ENCODE results near the gene SERPINB11.
"Not testable (repeated sequence)": the region's sequence is repeated elsewhere in the genome, so short reads cannot be mapped to it uniquely, and the experiment has no call there.

SERPINB11 gene

DNA sequence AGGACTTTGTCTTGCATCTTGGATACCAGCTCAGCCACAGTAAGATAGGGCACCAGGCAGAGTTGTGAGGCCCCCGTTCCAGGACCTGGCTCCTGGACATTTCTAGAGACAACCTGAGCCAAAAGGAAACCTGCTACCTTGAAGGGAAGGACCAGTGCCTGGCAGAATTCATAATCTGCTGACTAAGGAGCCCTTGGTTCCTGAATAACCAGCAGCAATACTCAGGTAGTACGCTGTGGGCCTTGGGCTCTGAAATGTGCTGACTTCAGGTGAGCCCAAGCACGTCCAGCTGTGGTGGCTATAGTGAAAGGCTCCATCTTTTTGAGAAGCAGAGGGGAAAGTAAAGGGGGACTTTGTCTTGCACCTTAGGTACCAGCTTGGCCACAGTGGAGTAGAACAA, 28.5 kb downstream of the SERPINB11 start:
- FAIRE-seq = no peak

DNA sequence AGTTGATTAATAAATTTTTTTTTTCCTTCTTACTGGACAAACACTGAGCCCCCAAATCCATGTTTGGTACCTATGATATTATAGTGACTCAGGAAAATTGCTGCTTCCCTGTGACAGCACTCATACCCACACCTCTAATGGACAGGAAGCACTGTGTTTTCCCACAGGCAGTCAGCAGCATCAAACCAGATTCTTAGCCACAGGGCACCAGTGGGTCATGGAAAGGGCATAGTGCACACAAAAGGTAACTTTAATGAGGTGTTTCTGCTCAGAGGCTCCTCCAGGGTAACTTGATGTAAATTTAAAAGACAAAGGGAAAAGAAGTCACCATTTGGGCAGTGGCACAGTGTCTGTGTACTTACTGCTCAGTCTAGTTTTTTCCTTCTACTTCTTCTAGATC, 34.1 kb downstream of the SERPINB11 start:
- no peak for FAIRE-seq

DNA sequence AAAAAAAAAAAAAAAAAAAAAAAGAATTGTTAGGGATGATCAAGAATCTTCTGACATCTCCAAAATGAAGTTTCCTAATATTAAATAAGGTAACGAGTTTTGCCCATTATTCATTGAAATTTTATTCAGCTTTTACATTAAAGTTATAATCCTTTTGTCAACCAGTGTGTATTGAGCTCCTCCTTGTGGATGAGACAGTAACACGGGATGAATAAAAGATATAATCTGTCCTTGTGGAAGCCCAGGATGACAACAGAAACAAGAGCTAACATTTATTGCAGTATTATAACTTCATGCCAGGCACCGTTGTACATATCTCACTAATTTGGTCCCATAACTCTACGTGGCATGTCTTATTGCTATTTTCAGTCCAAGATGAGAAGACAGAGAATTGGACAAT, 39.0 kb downstream of the SERPINB11 start:
- FAIRE-seq = no peak

DNA sequence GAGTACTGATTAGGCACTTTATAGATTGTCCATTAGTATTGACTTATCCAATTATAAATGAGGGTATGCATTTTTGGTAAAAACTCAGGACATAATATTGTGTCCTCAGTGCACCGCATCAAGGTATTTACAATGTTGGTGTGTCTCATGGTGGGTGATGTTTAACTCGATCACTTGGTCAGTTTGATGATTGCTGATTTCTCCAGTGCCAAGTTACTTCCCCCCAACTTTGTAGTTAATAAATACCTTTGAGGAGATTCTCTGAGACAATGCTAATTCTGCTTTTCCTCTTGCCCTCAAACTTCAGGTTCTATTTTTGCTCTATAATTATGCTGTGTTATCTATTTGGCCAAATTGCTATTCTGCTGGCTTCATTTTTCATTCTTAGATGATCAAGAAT, 44.2 kb downstream of the SERPINB11 start:
- no peak for FAIRE-seq

DNA sequence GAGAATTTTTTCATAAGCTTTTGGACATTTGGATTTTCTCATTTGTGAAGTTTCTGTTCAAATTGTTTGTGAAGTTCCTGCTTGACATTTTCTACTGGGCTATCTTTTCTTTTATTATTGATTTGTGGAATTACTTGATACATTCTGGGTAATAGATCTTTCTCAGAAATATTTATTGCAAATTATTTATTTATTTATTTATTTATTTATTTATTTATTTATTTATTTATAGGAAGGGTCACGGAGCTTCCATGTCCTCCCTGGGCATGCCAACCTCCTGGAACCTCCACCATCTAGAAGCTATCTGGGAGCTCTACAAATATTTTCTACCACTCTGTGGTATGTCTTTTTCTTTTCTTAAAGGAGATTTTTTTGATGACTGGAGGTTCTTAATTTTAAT, 46.7 kb downstream of the SERPINB11 start:
- FAIRE-seq = no peak

DNA sequence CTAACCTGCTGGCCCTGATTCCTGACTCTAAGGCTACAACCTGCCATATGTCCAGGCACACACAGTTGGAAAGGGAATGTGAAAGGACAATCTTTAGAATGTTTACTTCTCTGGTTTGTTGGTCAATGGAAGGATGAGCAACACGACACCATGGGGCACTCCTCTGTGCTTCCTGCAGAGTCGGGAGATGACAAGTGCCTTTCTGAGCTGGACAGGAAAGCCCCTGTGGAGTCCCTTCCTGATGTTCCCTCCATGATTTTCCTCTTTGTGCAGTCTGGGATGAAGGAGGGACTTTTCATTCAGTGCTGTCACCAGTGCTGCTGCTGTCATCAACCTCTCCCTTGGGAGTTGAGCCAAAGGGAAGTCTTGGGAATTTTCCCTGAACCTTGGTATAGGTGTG, 49.9 kb downstream of the SERPINB11 start:
- FAIRE-seq = no peak

DNA sequence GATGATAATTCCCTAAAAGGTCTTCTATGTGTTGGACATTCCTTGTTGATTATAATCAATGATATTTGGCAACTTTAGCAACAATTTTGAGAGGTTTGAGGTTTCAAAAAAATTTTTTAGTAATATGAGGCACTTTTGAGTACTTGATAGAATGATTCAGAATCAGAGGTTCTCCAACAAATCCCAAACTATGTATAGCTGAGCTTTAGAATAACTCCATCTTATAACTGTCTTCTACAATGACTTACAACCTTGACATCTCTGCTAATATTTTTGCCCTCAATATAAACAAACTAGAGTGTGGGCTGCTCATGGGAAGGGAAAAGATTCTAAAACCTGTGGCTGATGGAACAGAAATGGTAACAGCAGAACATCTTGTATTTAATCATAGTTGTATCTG, 50.9 kb downstream of the SERPINB11 start:
- FAIRE-seq = no peak

DNA sequence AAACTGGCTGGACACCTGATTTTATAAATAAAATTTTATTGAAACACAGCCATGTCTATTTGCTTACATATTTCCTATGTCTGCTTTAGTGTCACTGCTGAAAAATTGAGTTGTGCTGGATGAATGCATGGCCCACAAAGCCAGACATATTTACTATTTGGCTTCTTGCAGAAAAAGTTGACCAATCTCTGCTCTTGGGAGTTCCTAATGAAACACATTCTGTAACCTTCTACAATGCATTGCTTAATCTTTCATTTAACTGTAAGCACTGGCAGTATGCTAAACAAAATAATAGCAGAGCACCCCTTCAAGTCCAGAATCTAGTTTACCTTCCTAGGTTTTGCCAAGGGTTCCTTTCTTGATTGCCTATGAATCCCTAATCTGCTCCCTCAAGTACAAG, 54.8 kb downstream of the SERPINB11 start:
- no peak for FAIRE-seq

DNA sequence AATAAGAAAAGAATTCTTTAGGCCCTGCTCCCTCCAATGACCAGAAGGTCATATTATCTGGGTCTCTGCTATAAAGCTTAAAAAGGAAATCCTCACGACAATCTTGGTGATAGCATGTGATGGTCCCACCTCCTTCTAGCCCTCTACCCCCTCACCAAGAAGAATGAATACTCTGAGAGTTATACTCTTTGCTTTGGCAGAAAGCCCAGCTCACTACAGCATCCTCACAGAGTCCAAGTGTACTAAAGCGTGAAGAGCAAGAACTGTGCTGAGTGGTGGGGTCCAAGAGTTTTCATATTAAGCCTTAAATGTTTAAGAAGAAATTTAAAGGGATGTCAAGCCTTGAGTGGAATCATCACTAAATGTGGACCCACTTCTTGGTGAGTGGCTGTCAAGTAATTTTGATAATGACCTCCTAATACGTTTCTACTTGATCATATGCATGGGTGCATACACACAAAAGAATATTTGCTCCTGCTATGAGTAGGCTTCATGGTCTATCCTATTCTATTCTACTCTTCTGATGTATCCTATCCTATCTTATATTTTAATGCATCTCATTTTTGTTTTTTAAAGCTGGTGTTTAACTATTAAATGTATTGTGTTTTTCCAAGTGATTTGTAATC, 56.0 kb downstream of the SERPINB11 start:
- no peak for FAIRE-seq

DNA sequence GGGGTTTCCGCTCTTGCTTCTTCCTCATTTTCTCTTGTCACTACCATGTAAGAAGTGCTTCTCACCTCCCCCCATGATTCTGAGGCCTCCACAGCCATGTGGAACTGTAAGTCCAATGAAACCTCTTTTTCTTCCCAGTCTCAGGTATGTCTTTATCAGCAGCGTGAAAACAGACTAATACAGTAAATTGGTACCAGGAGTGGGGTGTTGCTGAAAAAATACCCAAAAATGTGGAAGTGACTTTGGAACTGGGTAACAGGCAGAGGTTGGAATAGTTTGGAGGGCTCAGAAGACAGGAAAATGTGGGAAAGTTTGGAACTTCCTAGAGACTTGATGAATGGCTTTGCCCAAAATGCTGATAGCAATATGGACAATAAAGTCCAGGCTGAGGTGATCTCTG, 57.0 kb downstream of the SERPINB11 start:
- FAIRE-seq = not testable (repeated sequence)

DNA sequence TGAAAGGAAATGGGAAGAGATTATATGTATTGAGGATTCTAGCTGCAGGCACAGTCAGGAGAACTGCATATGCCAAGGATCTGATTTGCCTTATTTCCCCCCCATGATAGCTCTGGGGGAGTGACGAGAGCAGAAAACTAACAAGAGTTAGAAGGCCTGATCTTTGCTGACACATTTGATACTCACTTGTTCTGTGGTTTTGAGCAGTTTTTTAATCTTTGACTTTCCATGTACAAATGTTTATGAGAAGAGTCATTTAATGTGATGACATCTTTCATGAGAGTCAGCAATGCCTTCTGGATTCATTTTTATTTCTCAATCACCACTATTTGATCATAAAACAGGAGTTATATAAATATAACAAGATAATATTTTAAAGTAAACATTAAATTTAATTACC, 59.8 kb downstream of the SERPINB11 start:
- FAIRE-seq = no peak

DNA sequence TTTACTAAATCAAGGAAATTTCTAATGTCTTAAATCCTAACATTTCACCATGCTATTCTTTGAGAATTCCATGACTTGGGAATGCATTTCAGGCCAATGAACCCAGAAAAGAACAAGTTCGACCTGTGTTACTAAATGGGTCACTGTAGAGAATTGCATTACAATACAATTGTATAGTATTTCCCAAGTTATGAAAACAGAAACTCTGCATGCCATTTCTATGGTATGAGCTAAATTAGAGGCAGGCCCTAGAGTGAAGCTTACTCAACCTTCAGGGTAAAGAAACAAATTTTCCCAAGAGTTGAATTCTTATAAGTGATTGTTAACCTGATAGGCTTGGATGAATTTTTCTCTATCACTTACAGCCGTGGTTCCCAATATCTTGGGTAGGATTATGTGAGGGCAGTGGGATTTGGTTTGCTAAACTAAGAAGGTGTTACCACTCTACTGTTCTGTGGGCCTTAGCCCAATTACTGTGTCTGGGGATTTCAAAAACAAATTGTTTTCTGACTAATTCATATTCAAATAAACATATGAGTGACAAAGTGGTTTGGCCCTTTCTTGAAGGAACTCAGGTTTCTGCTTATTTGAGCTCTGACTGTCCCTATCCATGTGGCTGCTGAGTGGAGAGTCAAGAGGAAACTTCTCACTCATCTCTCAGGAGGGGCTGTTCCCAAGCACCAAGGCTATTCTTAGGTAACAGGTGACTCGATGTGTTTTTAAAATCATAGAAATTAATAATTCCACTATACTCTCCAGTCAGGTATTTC, 61.3 kb downstream of the SERPINB11 start:
- no peak for FAIRE-seq

DNA sequence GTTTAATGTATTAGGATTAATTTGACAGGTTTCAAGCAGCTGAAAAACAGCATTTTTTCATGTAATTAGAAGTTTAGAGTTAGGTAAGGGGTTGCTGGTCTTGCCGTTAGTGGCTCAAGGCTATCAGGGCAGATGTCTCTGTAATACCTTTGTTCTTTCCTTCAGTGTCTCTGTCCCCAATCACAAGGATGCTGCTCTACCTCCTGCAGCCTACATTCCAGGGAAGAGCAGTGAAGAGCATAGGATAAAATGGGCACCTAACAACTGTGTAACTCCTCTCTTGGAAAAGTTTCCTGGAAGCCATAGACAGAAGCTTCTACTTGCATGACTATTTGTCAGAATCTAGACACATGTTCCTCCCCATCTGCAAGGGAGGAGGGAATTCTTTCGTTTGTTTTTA, 63.1 kb downstream of the SERPINB11 start:
- FAIRE-seq = no peak
